SK-N-SH (cell line): ENCODE data around the gene SEPTIN2. TPM values are rescaled to one million over a fixed set of nuclear protein-coding genes. Genes with fewer than 3 reads are reported as not detected.

ENCODE experiments used
- CTCF ChIA-PET: fragments of 300-600, 350-600 bp; formaldehyde crosslinking; extraction: SDS; loops from one replicate; lab custom pipeline; 2021; lab: Yijun Ruan, JAX
- POLR2A ChIA-PET: fragments of 350-600 bp; sonication (Branson Sonifier 250); formaldehyde crosslinking; extraction: SDS; loops from one replicate; lab custom pipeline; 2020; ENCODE audit warnings: antibody characterized with exemption, inconsistent platforms; lab: Yijun Ruan, JAX
- DNase-seq: peaks from one replicate; pipeline ENCODE4 v3.0.0; 2012
- H2AFZ ChIP-seq: fragments of 200-600 bp; sonication (generic); 2 replicates; pipeline ENCODE4 v1.8.1; 2016; ENCODE audit warnings: antibody characterized with exemption, mild to moderate bottlenecking, low read depth
- H3F3A ChIP-seq: fragments of 200-600 bp; sonication (generic); replicated peaks from 2 replicates; pipeline ENCODE3; 2016; ENCODE audit warnings: antibody characterized with exemption, mild to moderate bottlenecking; ENCODE audit not compliant: insufficient read depth
- H3K27ac ChIP-seq, 2 experiments: fragments of 200-500 bp in 1 of 2; fragments of 200-600 bp in 1 of 2; sonication (Bioruptor generic) in 1 of 2; sonication (generic), shearing (Covaris generic) in 1 of 2; 2 replicates each; pipeline versions ENCODE4 v1.5.1 to v1.6.1; 2014 to 2016; ENCODE audit warnings: low read depth in 2 of 2, inconsistent platforms in 1 of 2, low read length in 1 of 2, mild to moderate bottlenecking in 1 of 2, mixed read lengths in 1 of 2
- H3K27me3 ChIP-seq: fragments of 200-600 bp; sonication (generic), shearing (Covaris generic); 2 replicates; pipeline ENCODE4 v1.6.1; 2016; ENCODE audit warnings: mixed run types; ENCODE audit not compliant: insufficient read depth
- H3K36me3 ChIP-seq, 2 experiments: fragments of 200-500 bp in 1 of 2; fragments of 200-600 bp in 1 of 2; sonication (Bioruptor generic) in 1 of 2; sonication (generic) in 1 of 2; replicated peaks in 1 of 2; 2 replicates each; pipeline versions ENCODE3 to v1.5.1; 2014 to 2016; ENCODE audit warnings: low read length in 1 of 2, mild to moderate bottlenecking in 1 of 2; ENCODE audit not compliant: insufficient read depth in 2 of 2, control insufficient read depth in 1 of 2
- H3K4me1 ChIP-seq, 2 experiments: fragments of 200-500 bp in 1 of 2; fragments of 200-600 bp in 1 of 2; sonication (Bioruptor generic) in 1 of 2; sonication (generic), shearing (Covaris generic) in 1 of 2; 2 replicates each; pipeline versions ENCODE4 v1.5.1 to v1.6.1; 2014 to 2016; ENCODE audit warnings: low read depth in 1 of 2, low read length in 1 of 2, mixed run types in 1 of 2; ENCODE audit not compliant: insufficient read depth in 2 of 2, control insufficient read depth in 1 of 2
- H3K4me2 ChIP-seq: fragments of 200-600 bp; sonication (generic), shearing (Covaris generic); 2 replicates; pipeline ENCODE4 v1.6.1; 2017; ENCODE audit warnings: mixed run types
- H3K4me3 ChIP-seq, 2 experiments: fragments of 200-500 bp in 1 of 2; fragments of 200-600 bp in 1 of 2; sonication (Bioruptor generic) in 1 of 2; sonication (generic), shearing (Covaris generic) in 1 of 2; 2 replicates each; pipeline versions ENCODE4 v1.5.1 to v1.8.1; 2014 to 2016; ENCODE audit warnings: low read depth in 2 of 2, inconsistent platforms in 1 of 2, low read length in 1 of 2, mild to moderate bottlenecking in 1 of 2, mixed read lengths in 1 of 2, moderate library complexity in 1 of 2
- H3K79me2 ChIP-seq: fragments of 200-600 bp; sonication (generic); 2 replicates; pipeline ENCODE4 v1.8.1; 2017; ENCODE audit warnings: mild to moderate bottlenecking; ENCODE audit not compliant: insufficient read depth
- H3K9ac ChIP-seq: fragments of 200-600 bp; sonication (generic); 2 replicates; pipeline ENCODE4 v1.6.1; 2017; ENCODE audit warnings: mixed run types
- H3K9me2 ChIP-seq: fragments of 200-600 bp; sonication (generic); 2 replicates; pipeline ENCODE4 v1.6.1; 2017; ENCODE audit warnings: mixed run types
- H3K9me3 ChIP-seq: fragments of 200-600 bp; sonication (generic); 2 replicates; pipeline ENCODE4 v1.6.1; 2017; ENCODE audit warnings: mixed run types, mild to moderate bottlenecking, moderate library complexity
- H4K20me1 ChIP-seq: fragments of 200-600 bp; sonication (generic); 2 replicates; pipeline ENCODE4 v1.6.1; 2017; ENCODE audit warnings: mild to moderate bottlenecking, mixed run types; ENCODE audit not compliant: insufficient read depth
- ELF1 ChIP-seq: IDR thresholded peaks from 2 replicates; pipeline ENCODE4 v1.4.0; 2012
- EP300 ChIP-seq, 2 experiments: IDR thresholded peaks; 2 replicates each; pipeline versions ENCODE4 v1.4.0 to v1.6.1; 2012; ENCODE audit warnings: borderline replicate concordance in 1 of 2, low read depth in 1 of 2, low read length in 1 of 2
- EZH2phosphoT487 ChIP-seq: fragments of 200-600 bp; sonication (generic); IDR thresholded peaks from 2 replicates; pipeline ENCODE4 v1.6.1; 2017; ENCODE audit warnings: low read depth, mixed run types, mild to moderate bottlenecking, antibody characterized with exemption, moderate library complexity, borderline replicate concordance
- GATA2 ChIP-seq: sonication (generic); formaldehyde crosslinking; IDR thresholded peaks from 2 replicates; pipeline ENCODE4 v1.5.0; 2020; ENCODE audit warnings: mild to moderate bottlenecking, missing genetic modification reagents
- MAX ChIP-seq: IDR thresholded peaks from 2 replicates; pipeline ENCODE4 v1.4.0; 2012; ENCODE audit warnings: low read depth
- NFIC ChIP-seq: IDR thresholded peaks from 2 replicates; pipeline ENCODE4 v1.4.0; 2012; ENCODE audit warnings: borderline replicate concordance
- PBX3 ChIP-seq: IDR thresholded peaks from 2 replicates; pipeline ENCODE4; 2012
- POLR2AphosphoS5 ChIP-seq: IDR thresholded peaks from 2 replicates; pipeline ENCODE4 v1.6.1; 2012; ENCODE audit warnings: low read depth, low read length
- RCOR1 ChIP-seq: fragments of 150-350 bp; IDR thresholded peaks from 2 replicates; pipeline ENCODE4 v1.6.1; 2017; ENCODE audit warnings: antibody characterized with exemption, low read length
- SIN3A ChIP-seq: IDR thresholded peaks from 2 replicates; pipeline ENCODE4 v1.6.1; 2012; ENCODE audit warnings: low read depth, mild to moderate bottlenecking, low read length, moderate library complexity, borderline replicate concordance
- SMC3 ChIP-seq: IDR thresholded peaks from 2 replicates; pipeline ENCODE4 v1.6.1; 2012; ENCODE audit warnings: low read depth, low read length, improper control_type of control experiment
- TAF1 ChIP-seq: IDR thresholded peaks from 2 replicates; pipeline ENCODE4 v1.6.1; 2012; ENCODE audit warnings: low read depth, mild to moderate bottlenecking, low read length, moderate library complexity, borderline replicate concordance
- TCF12 ChIP-seq: IDR thresholded peaks from 2 replicates; pipeline ENCODE4 v1.4.0; 2012
- USF1 ChIP-seq: IDR thresholded peaks from 2 replicates; pipeline ENCODE4 v1.4.0; 2012; ENCODE audit warnings: low read depth, borderline replicate concordance
- YY1 ChIP-seq: IDR thresholded peaks from 2 replicates; pipeline ENCODE4 v1.4.0; 2012; ENCODE audit warnings: low read depth, mild to moderate bottlenecking
- ZBTB33 ChIP-seq: IDR thresholded peaks from 2 replicates; pipeline ENCODE4 v1.4.0; 2012; ENCODE audit warnings: low read depth, borderline replicate concordance
- WGBS: methylation state at CpG from one replicate; pipeline ENCODE4 v1.1.6; 2017; ENCODE audit warnings: low lambda C conversion rate; 5-methylcytosine and 5-hydroxymethylcytosine counted together
- polyA plus RNA-seq, 3 experiments: library from polyadenylated mRNA; depleted of rRNA; stranded (reverse); fragments of >200 nt; gene quantifications; 2 replicates each; pipeline ENCODE4 v1.2.3, GENCODE V29; 2012

The SEPTIN2 gene
- polyA plus RNA-seq, 1 of the 3 experiments (the other 2 are of a cell fraction): 226 TPM

DNA sequence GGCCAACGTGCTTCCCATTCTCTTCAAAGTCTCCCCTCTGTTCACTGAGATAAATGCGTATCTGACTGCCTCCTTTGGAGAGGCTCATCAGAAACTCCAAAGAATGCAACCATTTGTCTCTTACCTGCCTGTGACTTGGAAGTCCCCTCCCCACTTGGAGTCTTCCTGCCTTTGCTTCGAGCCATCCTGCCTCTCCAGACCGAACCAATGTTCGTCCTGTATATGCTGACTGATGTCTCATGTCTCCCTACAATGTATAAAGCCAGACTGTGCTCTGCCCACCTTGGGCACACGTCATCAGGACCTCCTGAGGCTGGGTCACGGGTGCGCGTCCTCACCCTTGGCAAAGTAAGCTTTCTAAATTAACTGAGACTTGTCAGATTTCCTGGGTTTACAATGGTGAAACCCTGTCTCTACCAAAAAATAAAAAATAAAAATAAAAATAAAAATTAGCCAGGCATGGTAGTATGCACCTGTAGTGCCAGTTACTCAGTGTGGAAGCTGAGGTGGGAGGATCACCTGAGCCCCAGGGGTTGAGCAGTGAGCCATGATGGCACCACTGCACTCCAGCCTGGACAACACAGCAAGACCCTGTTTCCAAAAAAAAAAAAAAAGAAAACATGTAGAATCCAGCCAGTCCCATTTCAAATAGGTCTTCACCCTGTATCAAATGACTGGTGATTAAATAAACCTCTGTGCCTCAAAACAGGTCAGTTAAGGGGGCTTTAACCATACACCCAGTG, 29.2 kb upstream of the SEPTIN2 start:
- H3K9me2 ChIP-seq: no peaks in the 10 kb centered on the region
- H3K4me1 ChIP-seq: peaks cover 0 to 3% of the 10 kb centered on the region in 2 experiments; a peak in 1 of 4 replicates
- peaks cover 92% of the 10 kb centered on the region for H3K79me2 ChIP-seq
- no peak overlapping the region for H3K4me3 ChIP-seq
- no peaks in the 10 kb centered on the region for H3K27me3 ChIP-seq
- DNase-seq: no peak
- no peak overlapping the region for H3K9ac ChIP-seq
- no peak overlapping the region for H3K4me2 ChIP-seq
- no peaks in the 10 kb centered on the region for H3F3A ChIP-seq
- no peak overlapping the region for H2AFZ ChIP-seq
- H4K20me1 ChIP-seq: peaks cover 47% of the 10 kb centered on the region
- H3K9me3 ChIP-seq: no peaks in the 10 kb centered on the region
- ChIA-PET POLR2A (no interaction called here), CTCF (no interaction called here)
- H3K36me3 ChIP-seq: peaks cover 3 to 14% of the 10 kb centered on the region in 2 experiments
- TF ChIP-seq ZBTB33 (no peak), ELF1 (no peak), RCOR1 (no peak), MAX (no peak), SIN3A (no peak), EZH2phosphoT487 (no peak), PBX3 (no peak), GATA2 (CRISPR knock-in tag) (no peak), TAF1 (no peak), POLR2AphosphoS5 (no peak), USF1 (no peak), YY1 (no peak), EP300 (IDR thresholded peaks at IDR 0.05; ENCODE audit: borderline replicate concordance in 1 of 2, low read depth in 1 of 2, low read length in 1 of 2) (no peak), NFIC (no peak), SMC3 (no peak), TCF12 (no peak)
- no peak overlapping the region for H3K27ac ChIP-seq
- WGBS: 95% methylated on average over 9 of the region's 9 CpGs
